HCT116 (cell line): Measurements from ENCODE around the gene VRTN. TPM values are rescaled to one million over a fixed set of nuclear protein-coding genes. Genes with fewer than 3 reads are reported as not detected.

Experiments used
- ATAC-seq: fragments of 200-7000 bp; cut with Tn5 transposase; 2 replicates; pipeline ENCODE4 v1.9.1; 2020; ENCODE audit warnings: mild to moderate bottlenecking, moderate library complexity
- BruUV-seq: library from RNA; stranded (reverse); fragments of 400-500 nt; replicated peaks from 2 replicates; lab custom pipeline; 2021; lab: Mats Ljungman, UMichigan
- CTCF ChIA-PET: fragments of 300-600 bp; sonication (Branson Sonifier 250); formaldehyde crosslinking; loops from one replicate; lab custom pipeline; 2021; ENCODE audit warnings: antibody characterized with exemption; lab: Charles Lee
- POLR2A ChIA-PET: fragments of 300-600, 350-600 bp; sonication (Branson Sonifier 250); formaldehyde crosslinking; loops from one replicate; lab custom pipeline; 2021; ENCODE audit warnings: antibody characterized with exemption; lab: Charles Lee
- RAD21 ChIA-PET, 2 experiments: fragments of 300-600 bp; sonication (Branson Sonifier 250); formaldehyde crosslinking; loops; one replicate each; lab custom pipeline; 2023; ENCODE audit warnings: low total read pairs in 2 of 2; ENCODE audit not compliant: uncharacterized antibody in 2 of 2, unreplicated experiment in 2 of 2, low non-redundant PET in 1 of 2; lab: Charles Lee
- DNase-seq: peaks from one replicate; pipeline ENCODE4 v3.0.0-alpha.2; 2010; ENCODE audit warnings: low read depth, low spot score
- H2AFZ ChIP-seq: fragments of 200-600 bp; shearing (Covaris generic), sonication (generic); 2 replicates; pipeline ENCODE4 v1.6.1; 2017; ENCODE audit warnings: low read depth, mixed run types, mixed read lengths, antibody characterized with exemption, low read length; ENCODE audit not compliant: poor library complexity, severe bottlenecking
- H3K27ac ChIP-seq: 2 replicates; pipeline ENCODE4 v1.5.1; 2012; ENCODE audit warnings: low read depth, low read length
- H3K27me3 ChIP-seq: fragments of 200-600 bp; sonication (generic); 2 replicates; pipeline ENCODE4 v1.6.1; 2016; ENCODE audit warnings: mixed run types, low read length, mixed read lengths; ENCODE audit not compliant: insufficient read depth
- H3K36me3 ChIP-seq, 2 experiments: fragments of 200-500 bp in 1 of 2; fragments of 200-600 bp in 1 of 2; sonication (Bioruptor generic) in 1 of 2; sonication (generic) in 1 of 2; 2 replicates each; pipeline versions ENCODE4 v1.5.1 to v1.6.1; 2014 to 2016; ENCODE audit warnings: low read length in 2 of 2, inconsistent platforms in 1 of 2, mixed read lengths in 1 of 2, mixed run types in 1 of 2; ENCODE audit not compliant: insufficient read depth in 2 of 2, control insufficient read depth in 1 of 2
- H3K4me1 ChIP-seq, 2 experiments: fragments of 200-600 bp in 1 of 2; sonication (generic) in 1 of 2; 2 replicates each; pipeline versions ENCODE4 v1.5.1 to v1.6.1; 2012 to 2017; ENCODE audit warnings: low read length in 2 of 2, inconsistent platforms in 1 of 2, mild to moderate bottlenecking in 1 of 2, mixed read lengths in 1 of 2, mixed run types in 1 of 2, moderate library complexity in 1 of 2; ENCODE audit not compliant: insufficient read depth in 2 of 2, control insufficient read depth in 1 of 2
- H3K4me2 ChIP-seq: fragments of 200-600 bp; sonication (generic); 2 replicates; pipeline ENCODE4 v1.6.1; 2017; ENCODE audit warnings: mixed run types, low read length, mixed read lengths
- H3K4me3 ChIP-seq, 2 experiments: fragments of 200-600 bp in 1 of 2; sonication (generic) in 1 of 2; replicated peaks in 1 of 2; 2 replicates each; pipeline ENCODE4 v1.5.1; 2011 to 2016; ENCODE audit warnings: low read length in 2 of 2, control low read depth in 1 of 2, low read depth in 1 of 2, mild to moderate bottlenecking in 1 of 2, mixed read lengths in 1 of 2, mixed run types in 1 of 2
- H3K79me2 ChIP-seq: fragments of 200-600 bp; sonication (generic); 2 replicates; pipeline ENCODE4 v1.6.1; 2017; ENCODE audit warnings: mild to moderate bottlenecking, mixed run types, low read length, moderate library complexity, mixed read lengths; ENCODE audit not compliant: insufficient read depth
- H3K9ac ChIP-seq: fragments of 200-600 bp; sonication (generic); 2 replicates; pipeline ENCODE4 v1.6.1; 2016; ENCODE audit warnings: low read length, mixed read lengths
- H3K9me2 ChIP-seq: fragments of 200-600 bp; sonication (generic), shearing (Covaris generic); 2 replicates; pipeline ENCODE4 v1.6.1; 2017; ENCODE audit warnings: mixed run types, mild to moderate bottlenecking, moderate library complexity; ENCODE audit not compliant: insufficient read depth
- H3K9me3 ChIP-seq, 2 experiments: fragments of 200-500 bp in 1 of 2; fragments of 200-600 bp in 1 of 2; sonication (Bioruptor generic) in 1 of 2; sonication (generic) in 1 of 2; 2 replicates each; pipeline ENCODE4 v1.6.1; 2014 to 2017; ENCODE audit warnings: low read length in 2 of 2, mixed read lengths in 2 of 2, inconsistent platforms in 1 of 2, low read depth in 1 of 2, mild to moderate bottlenecking in 1 of 2, mixed run types in 1 of 2, moderate library complexity in 1 of 2; ENCODE audit not compliant: control insufficient read depth in 1 of 2, insufficient read depth in 1 of 2
- H4K20me1 ChIP-seq: fragments of 200-600 bp; sonication (generic), shearing (Covaris generic); 2 replicates; pipeline ENCODE4 v1.6.1; 2017; ENCODE audit warnings: mixed run types, mild to moderate bottlenecking, moderate library complexity; ENCODE audit not compliant: insufficient read depth
- CBX3 ChIP-seq: IDR thresholded peaks from 2 replicates; pipeline ENCODE4 v1.6.1; 2012; ENCODE audit warnings: low read depth
- CEBPB ChIP-seq: IDR thresholded peaks from 2 replicates; pipeline ENCODE4 v1.6.1; 2012; ENCODE audit warnings: low read depth
- EGR1 ChIP-seq: IDR thresholded peaks from 2 replicates; pipeline ENCODE4 v1.6.1; 2012; ENCODE audit warnings: low read depth
- ELF1 ChIP-seq: IDR thresholded peaks from 2 replicates; pipeline ENCODE4 v1.6.1; 2012; ENCODE audit warnings: low read depth, borderline replicate concordance
- EZH2 ChIP-seq: fragments of 200-600 bp; sonication (generic); IDR thresholded peaks from 2 replicates; pipeline ENCODE4 v1.6.1; 2017; ENCODE audit warnings: antibody characterized with exemption, mixed run types
- POLR2A ChIP-seq: IDR thresholded peaks from 2 replicates; pipeline ENCODE4 v1.7.0; 2011; ENCODE audit warnings: borderline replicate concordance; ENCODE audit not compliant: insufficient read depth, insufficient read length; ENCODE audit errors: extremely low read depth
- POLR2AphosphoS5 ChIP-seq: IDR thresholded peaks from 2 replicates; pipeline ENCODE4 v1.6.1; 2011; ENCODE audit warnings: mild to moderate bottlenecking, low read depth, low read length, moderate library complexity
- RAD21 ChIP-seq: IDR thresholded peaks from 2 replicates; pipeline ENCODE4 v1.6.1; 2012; ENCODE audit warnings: low read depth, mild to moderate bottlenecking
- SIN3A ChIP-seq: IDR thresholded peaks from 2 replicates; pipeline ENCODE4 v1.6.1; 2012; ENCODE audit warnings: low read depth
- SRF ChIP-seq: IDR thresholded peaks from 2 replicates; pipeline ENCODE4 v1.6.1; 2012; ENCODE audit warnings: low read depth
- TCF7L2 ChIP-seq: IDR thresholded peaks from 2 replicates; pipeline ENCODE4 v1.7.0; 2011; ENCODE audit warnings: borderline replicate concordance, inconsistent platforms; ENCODE audit not compliant: insufficient read depth, insufficient read length; ENCODE audit errors: extremely low read depth
- YY1 ChIP-seq: IDR thresholded peaks from 2 replicates; pipeline ENCODE4 v1.6.1; 2011; ENCODE audit warnings: low read length, low read depth, moderate library complexity, mild to moderate bottlenecking; ENCODE audit not compliant: insufficient replicate concordance; ENCODE audit errors: extremely low read depth
- ZFX ChIP-seq: fragments of 450-650 bp; IDR thresholded peaks from 2 replicates; pipeline ENCODE4 v1.6.1; 2017
- ZNF274 ChIP-seq: fragments of 200-500 bp; sonication (Bioruptor generic); IDR thresholded peaks from 2 replicates; pipeline ENCODE4 v1.6.1; 2014; ENCODE audit warnings: mild to moderate bottlenecking, low read depth, low read length, inconsistent platforms
- intact Hi-C: fragments of 100-400 bp; cut with micrococcal nuclease; formaldehyde crosslinking; loops from 2 replicates; pipeline ENCODE4 v1.10.0; 2022
- total RNA-seq: library from RNA; stranded (reverse); gene quantifications from one replicate; pipeline ENCODE4 v1.2.1, GENCODE V29; 2021; ENCODE audit not compliant: unreplicated experiment
- TF ChIP-seq, protein P1 (sequence below): IDR thresholded peaks from 2 replicates; pipeline ENCODE4 v1.6.1; 2012
- TF ChIP-seq, protein P2 (sequence below), 3 experiments: fragments of 200-600 bp in 1 of 3; sonication (generic) in 1 of 3; IDR thresholded peaks in 2 of 3; conservative IDR thresholded peaks in 1 of 3; 2 replicates each; pipeline ENCODE4 v1.5.1; 2012 to 2017; ENCODE audit warnings: low read depth in 2 of 3, low read length in 2 of 3, antibody characterized with exemption in 1 of 3, borderline replicate concordance in 1 of 3, control low read depth in 1 of 3, mild to moderate bottlenecking in 1 of 3, mixed read lengths in 1 of 3, mixed run types in 1 of 3, moderate library complexity in 1 of 3; ENCODE audit not compliant: insufficient read depth in 1 of 3
- TF ChIP-seq, protein P3 (sequence below): IDR thresholded peaks from 2 replicates; pipeline ENCODE4 v1.6.1; 2012
- TF ChIP-seq, protein P4 (sequence below): IDR thresholded peaks from 2 replicates; pipeline ENCODE4 v1.6.1; 2012; ENCODE audit warnings: low read depth

VRTN gene
- total RNA-seq, 1 experiment from 2014 or later = 0.10 TPM

DNA sequence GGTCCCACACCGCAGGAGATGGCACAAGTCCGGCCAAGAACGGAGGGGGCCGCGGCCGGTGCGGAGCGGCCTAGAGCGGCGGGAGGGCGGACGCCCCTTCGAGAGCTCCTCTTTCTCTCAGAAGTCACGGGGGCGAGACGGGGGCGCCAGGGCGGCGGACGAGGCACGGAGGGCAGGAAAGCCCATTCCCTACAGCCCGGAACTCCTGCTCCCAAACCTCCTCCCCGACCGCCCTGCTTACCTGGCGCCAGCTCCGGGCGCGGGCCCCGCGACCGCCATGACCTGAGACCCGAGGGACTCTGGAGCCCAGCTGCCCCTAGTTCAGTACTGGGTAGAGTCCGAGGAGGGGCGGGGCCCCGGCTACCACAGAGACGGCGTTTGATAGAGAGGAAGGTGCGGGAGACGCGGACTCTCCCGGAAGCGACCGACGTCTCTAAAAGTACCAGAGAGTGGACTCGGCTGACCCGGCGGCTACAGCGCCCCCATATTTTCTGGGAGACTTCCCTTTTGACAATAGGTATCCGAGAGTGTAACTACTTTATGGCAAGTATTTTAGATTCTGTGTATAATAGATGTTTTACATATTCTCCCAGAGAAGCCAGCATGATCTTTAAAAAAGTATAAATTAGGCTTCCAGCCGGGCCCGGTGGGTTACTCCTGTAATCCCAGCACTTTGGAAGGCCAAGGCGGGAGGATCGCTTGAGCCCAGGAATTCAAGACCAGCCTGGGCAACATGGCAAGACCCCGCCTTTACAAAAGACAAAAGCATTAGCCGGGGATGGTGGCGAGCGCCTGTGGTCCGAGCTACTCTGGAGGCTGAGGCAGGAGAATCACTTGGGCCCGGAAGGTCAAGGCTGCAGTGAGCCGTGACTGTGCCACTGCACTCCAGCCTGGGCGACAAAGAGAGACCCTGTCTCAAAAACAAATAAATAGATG lies 45.4 kb upstream of the VRTN start, which contains the start of gene ABCD4:
Gene ABCD4, minus strand, starts transcription at position 301 of the 936 bp plus-strand sequence. Its CDS starts 22 bp downstream, at position 279.
- Histone ChIP-seq H3K9ac (peak within 1 kb of the TSS; percentile 73), H3K9me3 (no peaks in the 10 kb centered on the region), H3K27me3 (no peaks in the 10 kb centered on the region), H3K4me3 (peak within 1 kb of the TSS; percentile 78 to 83), H2AFZ (peak within 1 kb of the TSS; percentile 62), H3K79me2 (peaks cover 41% of the 10 kb centered on the region), H4K20me1 (no peaks in the 10 kb centered on the region), H3K9me2 (no peaks in the 10 kb centered on the region), H3K4me1 (peaks cover 13 to 39% of the 10 kb centered on the region in 2 experiments), H3K27ac (peak within 1 kb of the TSS; percentile 78), H3K36me3 (peaks cover 0 to 4% of the 10 kb centered on the region in 2 experiments; a peak in 1 of 4 replicates), H3K4me2 (peak within 1 kb of the TSS; percentile 80)
- intact Hi-C loops = no loop called here
- ATAC-seq (peak; percentile 95), DNase-seq (peak; percentile 89)
- ChIA-PET CTCF (interaction anchor here (0.6 to 1.5 kb wide), 7 partner anchors 9 to 184 kb away, joined by 3 to 4 read pairs (median 4); no protein-coding TSS in a partner anchor), POLR2A (interaction anchor here (0.8 to 1.7 kb wide), 5 partner anchors 9 to 576 kb away, joined by 3 to 7 read pairs (median 4); no protein-coding TSS in a partner anchor), RAD21 (no interaction called here)
- TSS peak; percentile 88 for BruUV-seq
- TF ChIP-seq POLR2A (peak; percentile 83), TCF7L2 (peak; percentile 6), SRF (peak; percentile 20; the same call in 1 of the 2 replicates), CEBPB (no peak), RAD21 (no peak), EGR1 (0 out of 2 replicates have a peak, but pooled peaks have one; percentile 4), POLR2AphosphoS5 (peak; percentile 98), ELF1 (peak; percentile 80; the same call in 1 of the 2 replicates), ZFX (peak; percentile 70), EZH2 (no peak), ZNF274 (no peak), SIN3A (no peak), CBX3 (peak; percentile 74; the same call in 1 of the 2 replicates), YY1 (peak; percentile 72)
- TF ChIP-seq, protein P1, sequence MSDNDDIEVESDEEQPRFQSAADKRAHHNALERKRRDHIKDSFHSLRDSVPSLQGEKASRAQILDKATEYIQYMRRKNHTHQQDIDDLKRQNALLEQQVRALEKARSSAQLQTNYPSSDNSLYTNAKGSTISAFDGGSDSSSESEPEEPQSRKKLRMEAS = no peak; the same call in 1 of the 2 replicates
- TF ChIP-seq, protein P2, sequence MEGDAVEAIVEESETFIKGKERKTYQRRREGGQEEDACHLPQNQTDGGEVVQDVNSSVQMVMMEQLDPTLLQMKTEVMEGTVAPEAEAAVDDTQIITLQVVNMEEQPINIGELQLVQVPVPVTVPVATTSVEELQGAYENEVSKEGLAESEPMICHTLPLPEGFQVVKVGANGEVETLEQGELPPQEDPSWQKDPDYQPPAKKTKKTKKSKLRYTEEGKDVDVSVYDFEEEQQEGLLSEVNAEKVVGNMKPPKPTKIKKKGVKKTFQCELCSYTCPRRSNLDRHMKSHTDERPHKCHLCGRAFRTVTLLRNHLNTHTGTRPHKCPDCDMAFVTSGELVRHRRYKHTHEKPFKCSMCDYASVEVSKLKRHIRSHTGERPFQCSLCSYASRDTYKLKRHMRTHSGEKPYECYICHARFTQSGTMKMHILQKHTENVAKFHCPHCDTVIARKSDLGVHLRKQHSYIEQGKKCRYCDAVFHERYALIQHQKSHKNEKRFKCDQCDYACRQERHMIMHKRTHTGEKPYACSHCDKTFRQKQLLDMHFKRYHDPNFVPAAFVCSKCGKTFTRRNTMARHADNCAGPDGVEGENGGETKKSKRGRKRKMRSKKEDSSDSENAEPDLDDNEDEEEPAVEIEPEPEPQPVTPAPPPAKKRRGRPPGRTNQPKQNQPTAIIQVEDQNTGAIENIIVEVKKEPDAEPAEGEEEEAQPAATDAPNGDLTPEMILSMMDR (IDR thresholded peaks at IDR 0.05 in 2 of 3, conservative IDR thresholded peaks at IDR 0.05 in 1 of 3; ENCODE audit: borderline replicate concordance in 1 of 3, insufficient read depth in 1 of 3, low read depth in 2 of 3, low read length in 2 of 3) = peak; percentile 43 to 66 (median 63)
- TF ChIP-seq, protein P3, sequence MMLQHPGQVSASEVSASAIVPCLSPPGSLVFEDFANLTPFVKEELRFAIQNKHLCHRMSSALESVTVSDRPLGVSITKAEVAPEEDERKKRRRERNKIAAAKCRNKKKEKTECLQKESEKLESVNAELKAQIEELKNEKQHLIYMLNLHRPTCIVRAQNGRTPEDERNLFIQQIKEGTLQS = no peak
- TF ChIP-seq, protein P4, sequence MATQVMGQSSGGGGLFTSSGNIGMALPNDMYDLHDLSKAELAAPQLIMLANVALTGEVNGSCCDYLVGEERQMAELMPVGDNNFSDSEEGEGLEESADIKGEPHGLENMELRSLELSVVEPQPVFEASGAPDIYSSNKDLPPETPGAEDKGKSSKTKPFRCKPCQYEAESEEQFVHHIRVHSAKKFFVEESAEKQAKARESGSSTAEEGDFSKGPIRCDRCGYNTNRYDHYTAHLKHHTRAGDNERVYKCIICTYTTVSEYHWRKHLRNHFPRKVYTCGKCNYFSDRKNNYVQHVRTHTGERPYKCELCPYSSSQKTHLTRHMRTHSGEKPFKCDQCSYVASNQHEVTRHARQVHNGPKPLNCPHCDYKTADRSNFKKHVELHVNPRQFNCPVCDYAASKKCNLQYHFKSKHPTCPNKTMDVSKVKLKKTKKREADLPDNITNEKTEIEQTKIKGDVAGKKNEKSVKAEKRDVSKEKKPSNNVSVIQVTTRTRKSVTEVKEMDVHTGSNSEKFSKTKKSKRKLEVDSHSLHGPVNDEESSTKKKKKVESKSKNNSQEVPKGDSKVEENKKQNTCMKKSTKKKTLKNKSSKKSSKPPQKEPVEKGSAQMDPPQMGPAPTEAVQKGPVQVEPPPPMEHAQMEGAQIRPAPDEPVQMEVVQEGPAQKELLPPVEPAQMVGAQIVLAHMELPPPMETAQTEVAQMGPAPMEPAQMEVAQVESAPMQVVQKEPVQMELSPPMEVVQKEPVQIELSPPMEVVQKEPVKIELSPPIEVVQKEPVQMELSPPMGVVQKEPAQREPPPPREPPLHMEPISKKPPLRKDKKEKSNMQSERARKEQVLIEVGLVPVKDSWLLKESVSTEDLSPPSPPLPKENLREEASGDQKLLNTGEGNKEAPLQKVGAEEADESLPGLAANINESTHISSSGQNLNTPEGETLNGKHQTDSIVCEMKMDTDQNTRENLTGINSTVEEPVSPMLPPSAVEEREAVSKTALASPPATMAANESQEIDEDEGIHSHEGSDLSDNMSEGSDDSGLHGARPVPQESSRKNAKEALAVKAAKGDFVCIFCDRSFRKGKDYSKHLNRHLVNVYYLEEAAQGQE = no peak
